HG02938 (cell line): ENCODE data around the gene ENGASE.

Source experiments
- ATAC-seq: cut with Tn5 transposase; IDR thresholded peaks from one replicate; pipeline ENCODE4 v1.9.1; 2021; ENCODE audit warnings: mild to moderate bottlenecking, moderate library complexity; ENCODE audit not compliant: unreplicated experiment

ENGASE gene

GRCh38 chr17:79039171-79039570 lies 35.5 kb upstream of the ENGASE start:
- ATAC-seq, result no peak

- ATAC-seq, result no peak
Observed at GRCh38 chr17:79039886-79040285, 34.7 kb upstream of the ENGASE start.

GRCh38 chr17:79041041-79041570 lies 33.5 kb upstream of the ENGASE start:
- no peak for ATAC-seq

- ATAC-seq, result no peak
Observed at GRCh38 chr17:79041723-79042420, 32.8 kb upstream of the ENGASE start.

- no peak for ATAC-seq
Observed at GRCh38 chr17:79042421-79043190, 32.0 kb upstream of the ENGASE start.

GRCh38 chr17:79043191-79043930 lies 31.3 kb upstream of the ENGASE start:
- no peak for ATAC-seq

GRCh38 chr17:79043931-79044320 lies 30.7 kb upstream of the ENGASE start:
- ATAC-seq, result no peak

- ATAC-seq, result no peak
Observed at GRCh38 chr17:79044462-79044861, 30.2 kb upstream of the ENGASE start.

- ATAC-seq, result no peak
Observed at GRCh38 chr17:79045001-79045729, 29.5 kb upstream of the ENGASE start.

- no peak for ATAC-seq
Observed at GRCh38 chr17:79045842-79046196, 28.8 kb upstream of the ENGASE start.

GRCh38 chr17:79046197-79046915 lies 28.3 kb upstream of the ENGASE start:
- ATAC-seq, result no peak

GRCh38 chr17:79046916-79047280 lies 27.7 kb upstream of the ENGASE start:
- no peak for ATAC-seq

GRCh38 chr17:79047291-79047920 lies 27.2 kb upstream of the ENGASE start:
- no peak for ATAC-seq

GRCh38 chr17:79047923-79048825 lies 26.4 kb upstream of the ENGASE start:
- no peak for ATAC-seq

GRCh38 chr17:79048826-79049755 lies 25.5 kb upstream of the ENGASE start:
- ATAC-seq, result no peak

GRCh38 chr17:79049821-79050220 lies 24.8 kb upstream of the ENGASE start:
- ATAC-seq, result no peak

- ATAC-seq, result no peak
Observed at GRCh38 chr17:79050551-79050950, 24.1 kb upstream of the ENGASE start.

- ATAC-seq, result no peak
Observed at GRCh38 chr17:79051306-79051705, 23.3 kb upstream of the ENGASE start.
